ENCODE measurements around the gene GABRD. TPM values are rescaled to one million over a fixed set of nuclear protein-coding genes. Genes with fewer than 3 reads are reported as not detected.

GABRD gene
- total and polyA plus RNA-seq, 2 donors (not counting 3 experiments of a cell fraction or from before 2014, with no cell fraction given), result not detected

- Histone ChIP-seq H3K4me3 (replicated peaks in 1 of 3; ENCODE audit: insufficient read depth in 1 of 3, low read depth in 1 of 3, low read length in 3 of 3) (no peak overlapping the region), H3K4me1 (ENCODE audit: control insufficient read depth, extremely low read depth, insufficient read depth, low read length) (no peaks in the 10 kb centered on the region), H3K27ac (ENCODE audit: insufficient read depth, low read depth, low read length) (no peak overlapping the region), H3K27me3 (ENCODE audit: control insufficient read depth in 2 of 2, insufficient read depth in 2 of 2, low read length in 2 of 2) (no peaks in the 10 kb centered on the region), H3K9me3 (replicated peaks; ENCODE audit: control insufficient read depth, insufficient read depth, low read length) (no peaks in the 10 kb centered on the region), H2AFZ (ENCODE audit: low read depth, low read length) (no peak overlapping the region), H3K4me2 (ENCODE audit: insufficient read depth, low read length) (no peak overlapping the region), H3K36me3 (ENCODE audit: control insufficient read depth in 2 of 2, extremely low read depth in 1 of 2, insufficient read depth in 2 of 2, low read length in 2 of 2) (no peaks in the 10 kb centered on the region), H3K79me2 (ENCODE audit: control insufficient read depth, insufficient read depth, low read length) (no peaks in the 10 kb centered on the region), H3K9me1 (replicated peaks; ENCODE audit: control insufficient read depth, extremely low read depth, insufficient read depth, low read length) (no peaks in the 10 kb centered on the region), H4K20me1 (replicated peaks; ENCODE audit: control insufficient read depth, extremely low read depth, insufficient read depth, low read length) (no peaks in the 10 kb centered on the region), H3K9ac (replicated peaks; ENCODE audit: extremely low read depth, insufficient read depth, low read length) (no peak overlapping the region)
- CTCF ChIA-PET, result no interaction called here
- POLR2A ChIA-PET, result no interaction called here
- TF ChIP-seq MYC (IDR thresholded peaks at IDR 0.05; ENCODE audit: low read depth, low read length), result no peak
- TF ChIP-seq, protein P1, sequence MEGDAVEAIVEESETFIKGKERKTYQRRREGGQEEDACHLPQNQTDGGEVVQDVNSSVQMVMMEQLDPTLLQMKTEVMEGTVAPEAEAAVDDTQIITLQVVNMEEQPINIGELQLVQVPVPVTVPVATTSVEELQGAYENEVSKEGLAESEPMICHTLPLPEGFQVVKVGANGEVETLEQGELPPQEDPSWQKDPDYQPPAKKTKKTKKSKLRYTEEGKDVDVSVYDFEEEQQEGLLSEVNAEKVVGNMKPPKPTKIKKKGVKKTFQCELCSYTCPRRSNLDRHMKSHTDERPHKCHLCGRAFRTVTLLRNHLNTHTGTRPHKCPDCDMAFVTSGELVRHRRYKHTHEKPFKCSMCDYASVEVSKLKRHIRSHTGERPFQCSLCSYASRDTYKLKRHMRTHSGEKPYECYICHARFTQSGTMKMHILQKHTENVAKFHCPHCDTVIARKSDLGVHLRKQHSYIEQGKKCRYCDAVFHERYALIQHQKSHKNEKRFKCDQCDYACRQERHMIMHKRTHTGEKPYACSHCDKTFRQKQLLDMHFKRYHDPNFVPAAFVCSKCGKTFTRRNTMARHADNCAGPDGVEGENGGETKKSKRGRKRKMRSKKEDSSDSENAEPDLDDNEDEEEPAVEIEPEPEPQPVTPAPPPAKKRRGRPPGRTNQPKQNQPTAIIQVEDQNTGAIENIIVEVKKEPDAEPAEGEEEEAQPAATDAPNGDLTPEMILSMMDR (IDR thresholded peaks at IDR 0.05; ENCODE audit: extremely low read depth in 1 of 2, insufficient read depth in 1 of 2, low read depth in 1 of 2, low read length in 2 of 2), result no peak
- no peak for TF ChIP-seq FOS (IDR thresholded peaks at IDR 0.05; ENCODE audit: borderline replicate concordance, insufficient read depth, low read length)
- TF ChIP-seq EZH2 (IDR thresholded peaks at IDR 0.05; ENCODE audit: borderline replicate concordance, low read depth, low read length, severe bottlenecking), result no peak
- TF ChIP-seq JUN (IDR thresholded peaks at IDR 0.05; ENCODE audit: borderline replicate concordance, insufficient read depth, insufficient read length, low read depth), result no peak
- TF ChIP-seq POLR2AphosphoS5 (IDR thresholded peaks at IDR 0.05; ENCODE audit: insufficient read depth, low read depth, low read length), result no peak
- TF ChIP-seq MAX (IDR thresholded peaks at IDR 0.05; ENCODE audit: insufficient read depth, insufficient read length), result no peak
- no peak for TF ChIP-seq POLR2A (IDR thresholded peaks at IDR 0.05; ENCODE audit: low read depth, low read length)
- TF ChIP-seq GATA2 (IDR thresholded peaks at IDR 0.05; ENCODE audit: insufficient read depth, insufficient read length, low read depth, low read length), result no peak
- BruUV-seq (replicated peaks), result no TSS peak
- no peak for DNase-seq (ENCODE audit: low read depth, low spot score)
- intact Hi-C loops (cut with micrococcal nuclease) (no loop called here), dilution Hi-C loops (cut with MboI; ENCODE audit: extremely low pct_ligation_motif_present, low sequenced_read_pairs) (no loop called here)
- no peak for FAIRE-seq
Measured at GRCh38 chr1:1986451-1987141, 32.5 kb upstream of the GABRD start.

All from endothelial cell of umbilical vein (primary cell).